Stomach (tissue), 4 donors: Measurements from ENCODE around the gene HMGXB3.

Experiments
- CTCF ChIP-seq, 7 experiments: fragments of 450-650 bp in 4 of 7; fragments of 200-600 bp in 3 of 7; sonication (generic) in 3 of 7; IDR thresholded peaks; one replicate each; pipeline ENCODE4 v1.5.1; 2016 to 2019; ENCODE audit warnings: antibody characterized with exemption in 7 of 7, control low read depth in 2 of 7, mild to moderate bottlenecking in 1 of 7
- EP300 ChIP-seq: sonication (generic); formaldehyde crosslinking; IDR thresholded peaks from one replicate; pipeline ENCODE4 v1.6.1; 2017; ENCODE audit warnings: antibody characterized with exemption

- no peak for TF ChIP-seq EP300
- no peak for TF ChIP-seq CTCF (IDR thresholded peaks at IDR 0.05)
These were observed 13.4 kb downstream of the HMGXB3 start for GRCh38 chr5:150013931-150014330.
